Endothelial cell (in vitro differentiated cells): ENCODE measurements around the gene RAD51B. TPM values are rescaled to one million over a fixed set of nuclear protein-coding genes. Genes with fewer than 3 reads are reported as not detected.
A peak's percentile ranks its signal among the peaks of the same experiment; 100 is the strongest.

ENCODE experiments used
- DNase-seq: peaks from one replicate; pipeline ENCODE4 v3.0.0; 2021; ENCODE audit warnings: low spot score
- H3K27ac Mint-ChIP-seq: one replicate; pipeline ENCODE4 v1.8.0; 2021; ENCODE audit warnings: mixed read lengths, inconsistent platforms; ENCODE audit not compliant: unreplicated experiment
- H3K27me3 Mint-ChIP-seq: one replicate; pipeline ENCODE4 v1.8.0; 2021; ENCODE audit warnings: mild to moderate bottlenecking, moderate library complexity, mixed read lengths, inconsistent platforms; ENCODE audit not compliant: unreplicated experiment
- H3K36me3 Mint-ChIP-seq: one replicate; pipeline ENCODE4 v1.8.0; 2021; ENCODE audit warnings: mild to moderate bottlenecking, low read depth, mixed read lengths, inconsistent platforms; ENCODE audit not compliant: unreplicated experiment
- H3K4me1 Mint-ChIP-seq: one replicate; pipeline ENCODE4 v1.8.0; 2021; ENCODE audit warnings: mild to moderate bottlenecking, mixed read lengths, inconsistent platforms; ENCODE audit not compliant: unreplicated experiment
- H3K4me3 Mint-ChIP-seq: one replicate; pipeline ENCODE4 v1.8.0; 2021; ENCODE audit warnings: mild to moderate bottlenecking, mixed read lengths, inconsistent platforms; ENCODE audit not compliant: unreplicated experiment
- H3K9me3 Mint-ChIP-seq: one replicate; pipeline ENCODE4 v1.8.0; 2021; ENCODE audit warnings: mixed read lengths, inconsistent platforms; ENCODE audit not compliant: unreplicated experiment
- CTCF ChIP-seq: fragments of 200-600 bp; sonication (generic); IDR thresholded peaks from one replicate; pipeline ENCODE4 v1.5.0; 2021; ENCODE audit warnings: antibody characterized with exemption; ENCODE audit not compliant: unreplicated experiment
- total RNA-seq: library from RNA; stranded (reverse); fragmentation: NEBNext Ultra II Directional; extraction: Animal tissue kit (Norgen Biotek cat#: 25700); gene quantifications from one replicate; pipeline ENCODE4 v1.2.1, GENCODE V29; 2021; ENCODE audit not compliant: unreplicated experiment

The RAD51B gene
- total RNA-seq, 1 donor from 2014 or later = 23.5 TPM

GRCh38 chr14:68491793-68492192, 672.2 kb downstream of the RAD51B start:
- no peaks in the 10 kb centered on the region for H3K9me3 Mint-ChIP-seq
- H3K4me1 Mint-ChIP-seq = peaks cover 52% of the 10 kb centered on the region
- DNase-seq = no peak
- no peak overlapping the region for H3K27ac Mint-ChIP-seq
- peaks cover 2% of the 10 kb centered on the region for H3K27me3 Mint-ChIP-seq
- TF ChIP-seq CTCF = no peak
- no peak overlapping the region for H3K4me3 Mint-ChIP-seq
- H3K36me3 Mint-ChIP-seq = no peaks in the 10 kb centered on the region

DNA sequence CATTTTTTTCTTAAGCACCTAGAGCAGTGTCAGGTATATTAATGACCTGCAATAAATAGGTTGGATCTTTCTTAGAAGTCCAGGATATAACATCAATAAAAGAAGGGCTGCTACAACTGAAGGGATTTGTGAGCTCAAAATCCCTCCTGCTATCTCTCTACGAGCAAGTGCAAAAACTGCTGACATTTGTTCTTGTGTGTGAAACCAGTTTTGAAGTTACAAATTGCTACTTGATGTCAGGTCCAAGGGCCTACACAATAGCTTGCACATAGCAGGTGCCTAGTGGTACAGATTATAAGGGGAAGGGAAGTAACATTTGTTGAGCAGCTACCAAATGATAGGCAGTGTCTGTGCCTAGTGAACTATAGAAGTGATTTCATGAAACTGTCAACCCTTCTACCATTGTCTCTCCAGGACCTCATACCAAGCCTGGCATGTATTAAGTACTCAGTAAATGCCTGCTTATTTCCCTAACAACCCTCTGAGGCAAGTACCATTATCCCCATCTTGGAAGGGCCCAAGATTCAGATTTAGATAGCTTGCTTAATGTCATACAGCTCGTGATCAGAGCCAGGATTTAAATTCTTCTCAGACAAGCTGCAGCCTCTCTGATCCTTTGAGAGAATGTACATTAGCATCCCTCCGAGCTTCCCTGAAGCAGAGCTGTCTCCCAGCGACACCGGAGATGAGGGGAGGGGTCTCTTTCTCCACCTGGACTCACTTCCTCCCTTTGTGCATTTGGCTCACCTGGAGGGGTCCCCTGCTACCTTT, 673.0 kb downstream of the RAD51B start:
- H3K36me3 Mint-ChIP-seq = no peaks in the 10 kb centered on the region
- TF ChIP-seq CTCF = no peak
- DNase-seq = no peak
- peaks cover 2% of the 10 kb centered on the region for H3K27me3 Mint-ChIP-seq
- H3K4me1 Mint-ChIP-seq = peaks cover 57% of the 10 kb centered on the region
- no peak overlapping the region for H3K4me3 Mint-ChIP-seq
- H3K27ac Mint-ChIP-seq = peak overlapping the region; percentile 55
- H3K9me3 Mint-ChIP-seq = no peaks in the 10 kb centered on the region

DNA sequence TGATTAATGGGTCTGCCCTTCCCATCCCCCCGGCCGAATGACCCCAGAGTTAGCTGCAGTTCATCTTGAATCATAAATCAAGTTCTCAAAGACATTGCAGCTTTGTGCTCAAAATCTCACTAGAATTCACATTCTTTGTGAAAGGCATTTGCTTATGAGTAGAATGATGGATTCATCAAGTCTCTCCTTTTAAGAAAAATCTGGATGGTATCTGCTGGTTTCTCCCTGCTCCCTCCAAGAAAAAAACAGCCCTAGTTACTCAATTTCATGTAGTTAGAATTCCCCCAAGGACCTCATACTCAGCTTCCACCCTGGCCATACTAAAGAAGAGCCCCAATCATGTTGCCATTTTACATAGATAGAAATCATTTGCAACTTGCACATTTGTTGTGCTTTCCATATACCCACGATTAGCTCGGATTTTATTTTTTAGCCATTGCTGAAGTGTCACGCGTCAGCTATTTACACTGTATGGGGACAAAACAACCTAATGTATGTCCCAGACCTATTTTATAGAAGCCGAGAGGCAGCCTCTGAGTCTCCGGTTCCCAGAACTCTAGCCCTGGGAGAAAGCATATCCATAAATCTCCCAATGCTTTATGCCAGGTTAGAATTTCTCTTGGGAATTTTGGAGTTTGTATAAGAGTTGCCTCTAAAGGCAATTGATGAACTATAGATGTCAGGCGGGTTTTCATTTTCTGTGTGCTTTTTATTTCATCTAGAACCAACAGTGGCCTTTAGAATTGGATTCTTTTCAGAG, 673.8 kb downstream of the RAD51B start:
- Mint-ChIP-seq H3K27me3 (peaks cover 2% of the 10 kb centered on the region), H3K36me3 (no peaks in the 10 kb centered on the region), H3K4me1 (peaks cover 62% of the 10 kb centered on the region), H3K4me3 (no peak overlapping the region), H3K27ac (peak overlapping the region; percentile 66), H3K9me3 (no peaks in the 10 kb centered on the region)
- TF ChIP-seq CTCF = no peak
- no peak for DNase-seq

- TF ChIP-seq CTCF = no peak
- peak overlapping the region; percentile 96 for H3K27ac Mint-ChIP-seq
- H3K36me3 Mint-ChIP-seq = no peaks in the 10 kb centered on the region
Measured at GRCh38 chr14:68495101-68496039, 675.8 kb downstream of the RAD51B start.

More at GRCh38 chr14:68495101-68496039, 675.8 kb downstream of the RAD51B start:
- H3K4me1 Mint-ChIP-seq = peaks cover 74% of the 10 kb centered on the region
- peaks cover 2% of the 10 kb centered on the region for H3K27me3 Mint-ChIP-seq
- H3K4me3 Mint-ChIP-seq = peak overlapping the region; percentile 12
- H3K9me3 Mint-ChIP-seq = no peaks in the 10 kb centered on the region
- DNase-seq = peak; percentile 69
